Tibial nerve (tissue), 4 donors: ENCODE data around the gene PRELID1. TPM values are rescaled to one million over a fixed set of nuclear protein-coding genes. Genes with fewer than 3 reads are reported as not detected.
A peak's percentile ranks its signal among the peaks of the same experiment; 100 is the strongest.

Experiments used
- DNase-seq, 2 donors: peaks; one replicate each; pipeline ENCODE4 v3.0.0-alpha.2; 2019; ENCODE audit warnings: low spot score in 2 of 2
- H3K27ac ChIP-seq, 4 donors: fragments of 200-600 bp; sonication (generic) in 3 of 4; one replicate each; pipeline ENCODE4 v1.5.1; 2017 to 2019; ENCODE audit warnings: mild to moderate bottlenecking in 1 of 4
- H3K27me3 ChIP-seq, 2 donors: fragments of 200-600 bp; sonication (generic) in 1 of 2; one replicate each; pipeline versions ENCODE4 v1.5.1 to v1.6.0; 2017 to 2019
- H3K36me3 ChIP-seq, 3 donors: fragments of 200-600 bp; sonication (generic); one replicate each; pipeline ENCODE4 v1.5.1; 2018 to 2019
- H3K4me1 ChIP-seq, 4 donors: fragments of 200-600 bp; sonication (generic) in 3 of 4; one replicate each; pipeline ENCODE4 v1.5.1; 2017 to 2019
- H3K4me3 ChIP-seq, 4 donors: fragments of 200-600 bp; sonication (generic) in 3 of 4; one replicate each; pipeline ENCODE4 v1.5.1; 2017 to 2019; ENCODE audit warnings: mild to moderate bottlenecking in 1 of 4, moderate library complexity in 1 of 4
- H3K9me3 ChIP-seq, 4 donors: fragments of 200-600 bp; sonication (generic) in 3 of 4; one replicate each; pipeline ENCODE4 v1.5.1; 2017 to 2019
- EP300 ChIP-seq, 2 donors: sonication (generic); formaldehyde crosslinking; IDR thresholded peaks; one replicate each; pipeline ENCODE4 v1.6.1; 2017; ENCODE audit warnings: antibody characterized with exemption in 2 of 2, mild to moderate bottlenecking in 1 of 2
- POLR2A ChIP-seq, 2 donors: fragments of 450-650 bp; IDR thresholded peaks; one replicate each; pipeline ENCODE4 v1.6.1; 2017; ENCODE audit warnings: antibody characterized with exemption in 2 of 2, mild to moderate bottlenecking in 2 of 2, moderate library complexity in 2 of 2
- WGBS, 2 donors: methylation state at CpG; one replicate each; pipeline ENCODE4 v1.1.5; 2018; 5-methylcytosine and 5-hydroxymethylcytosine counted together
- total RNA-seq, 4 donors: library from RNA; depleted of rRNA; stranded (reverse); fragments of >200 nt; gene quantifications; one replicate each; pipeline ENCODE4 v1.1.0, GENCODE V29; 2016
- TF ChIP-seq, protein P1 (sequence below), 5 experiments: fragments of 200-600 bp in 3 of 5; fragments of 450-650 bp in 2 of 5; sonication (generic) in 3 of 5; IDR thresholded peaks; one replicate each; pipeline ENCODE4 v1.5.1; 2016 to 2019; ENCODE audit warnings: antibody characterized with exemption in 5 of 5, mild to moderate bottlenecking in 3 of 5, moderate library complexity in 2 of 5

The PRELID1 gene
- total RNA-seq, 4 donors from 2014 or later: 52.6 to 87.0 (median 65.2) TPM

DNA sequence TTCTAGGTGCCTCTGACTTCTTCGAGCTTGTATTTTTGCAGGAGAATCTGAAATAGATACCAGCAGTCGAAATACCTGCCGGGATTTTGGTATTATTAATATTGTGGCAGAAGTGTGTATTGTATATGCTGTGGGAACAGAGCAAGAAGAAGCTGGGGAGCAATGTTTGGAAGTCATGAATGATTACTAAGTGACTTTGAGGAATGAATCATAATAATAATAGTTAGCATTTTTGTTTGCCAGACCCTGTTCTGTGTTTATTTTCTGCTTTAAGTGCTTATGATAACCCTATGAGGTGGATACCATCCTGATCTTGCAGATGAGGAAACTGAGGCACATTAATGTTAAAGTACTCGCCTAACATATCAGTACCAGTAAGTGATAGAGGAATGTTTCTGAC lies 32.5 kb upstream of the PRELID1 start:
- no peak overlapping the region for H3K27ac ChIP-seq
- no peaks in the 10 kb centered on the region for H3K27me3 ChIP-seq
- DNase-seq: no peak
- 95 to 96% methylated on average over 4 of the region's 4 CpGs for WGBS, 2 donors
- H3K9me3 ChIP-seq: no peaks in the 10 kb centered on the region
- no peaks in the 10 kb centered on the region for H3K4me1 ChIP-seq
- peaks cover 0 to 86% (median 22%) of the 10 kb centered on the region in 3 donors for H3K36me3 ChIP-seq
- TF ChIP-seq POLR2A (IDR thresholded peaks at IDR 0.05): no peak
- TF ChIP-seq, protein P1, sequence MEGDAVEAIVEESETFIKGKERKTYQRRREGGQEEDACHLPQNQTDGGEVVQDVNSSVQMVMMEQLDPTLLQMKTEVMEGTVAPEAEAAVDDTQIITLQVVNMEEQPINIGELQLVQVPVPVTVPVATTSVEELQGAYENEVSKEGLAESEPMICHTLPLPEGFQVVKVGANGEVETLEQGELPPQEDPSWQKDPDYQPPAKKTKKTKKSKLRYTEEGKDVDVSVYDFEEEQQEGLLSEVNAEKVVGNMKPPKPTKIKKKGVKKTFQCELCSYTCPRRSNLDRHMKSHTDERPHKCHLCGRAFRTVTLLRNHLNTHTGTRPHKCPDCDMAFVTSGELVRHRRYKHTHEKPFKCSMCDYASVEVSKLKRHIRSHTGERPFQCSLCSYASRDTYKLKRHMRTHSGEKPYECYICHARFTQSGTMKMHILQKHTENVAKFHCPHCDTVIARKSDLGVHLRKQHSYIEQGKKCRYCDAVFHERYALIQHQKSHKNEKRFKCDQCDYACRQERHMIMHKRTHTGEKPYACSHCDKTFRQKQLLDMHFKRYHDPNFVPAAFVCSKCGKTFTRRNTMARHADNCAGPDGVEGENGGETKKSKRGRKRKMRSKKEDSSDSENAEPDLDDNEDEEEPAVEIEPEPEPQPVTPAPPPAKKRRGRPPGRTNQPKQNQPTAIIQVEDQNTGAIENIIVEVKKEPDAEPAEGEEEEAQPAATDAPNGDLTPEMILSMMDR (IDR thresholded peaks at IDR 0.05): no peak
- TF ChIP-seq EP300 (IDR thresholded peaks at IDR 0.05): no peak
- H3K4me3 ChIP-seq: no peak overlapping the region

DNA sequence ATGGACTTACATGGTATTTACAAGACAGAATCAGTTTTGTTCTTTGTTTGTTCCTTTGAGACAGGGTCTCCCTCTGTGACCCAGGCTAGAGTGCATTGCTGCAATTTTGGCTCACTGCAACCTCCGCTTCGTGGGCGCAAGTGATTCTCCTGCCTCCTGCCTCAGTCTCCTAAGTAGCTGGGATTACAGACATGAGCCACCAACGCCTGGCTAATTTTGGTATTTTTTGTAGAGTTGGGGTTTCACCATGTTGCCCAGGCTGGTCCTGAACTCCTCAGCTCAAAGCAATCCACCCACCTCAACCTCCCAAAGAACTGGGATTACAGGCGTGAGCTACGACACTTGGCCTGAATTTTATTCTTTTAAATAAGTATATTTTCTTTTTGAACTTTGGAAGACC lies 27.7 kb upstream of the PRELID1 start:
- WGBS, 2 donors: 84 to 92% methylated on average over 6 of the region's 6 CpGs
- Histone ChIP-seq H3K4me1 (no peaks in the 10 kb centered on the region), H3K4me3 (no peak overlapping the region), H3K27me3 (no peaks in the 10 kb centered on the region), H3K36me3 (peaks cover 0 to 78% (median 23%) of the 10 kb centered on the region in 3 donors), H3K27ac (no peak overlapping the region), H3K9me3 (no peaks in the 10 kb centered on the region)
- TF ChIP-seq EP300 (IDR thresholded peaks at IDR 0.05): no peak
- DNase-seq: no peak

DNA sequence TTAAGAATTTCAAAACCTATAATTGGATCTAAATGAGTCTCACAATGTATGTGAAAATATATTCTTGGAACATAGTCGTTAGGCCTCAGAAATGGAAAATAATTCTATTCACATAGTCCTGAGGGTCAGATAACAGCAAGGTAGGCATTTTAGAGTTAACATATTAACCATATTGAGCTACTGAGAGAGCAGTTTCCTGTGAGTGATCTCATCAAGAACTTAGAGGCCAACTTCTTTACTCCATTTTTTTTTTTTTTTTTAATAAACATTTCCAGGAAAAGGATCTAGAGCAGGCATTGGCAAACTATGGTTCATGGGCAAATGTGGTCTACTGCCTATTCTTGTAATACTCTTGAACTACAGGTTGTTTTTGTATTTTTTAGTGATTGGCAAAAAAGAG lies 26.7 kb upstream of the PRELID1 start:
- no peak overlapping the region for H3K4me3 ChIP-seq
- peaks cover 0 to 77% (median 28%) of the 10 kb centered on the region in 3 donors for H3K36me3 ChIP-seq
- H3K4me1 ChIP-seq: no peaks in the 10 kb centered on the region
- no peak for DNase-seq
- TF ChIP-seq POLR2A (IDR thresholded peaks at IDR 0.05) (no peak), EP300 (IDR thresholded peaks at IDR 0.05) (no peak)
- TF ChIP-seq, protein P1 (IDR thresholded peaks at IDR 0.05): no peak
- H3K27ac ChIP-seq: peak overlapping the region in 1 of 4 donors; percentile 2
- H3K9me3 ChIP-seq: no peaks in the 10 kb centered on the region
- no peaks in the 10 kb centered on the region for H3K27me3 ChIP-seq
- 47 to 48% methylated on average over 1 of the region's 1 CpG for WGBS, 2 donors

DNA sequence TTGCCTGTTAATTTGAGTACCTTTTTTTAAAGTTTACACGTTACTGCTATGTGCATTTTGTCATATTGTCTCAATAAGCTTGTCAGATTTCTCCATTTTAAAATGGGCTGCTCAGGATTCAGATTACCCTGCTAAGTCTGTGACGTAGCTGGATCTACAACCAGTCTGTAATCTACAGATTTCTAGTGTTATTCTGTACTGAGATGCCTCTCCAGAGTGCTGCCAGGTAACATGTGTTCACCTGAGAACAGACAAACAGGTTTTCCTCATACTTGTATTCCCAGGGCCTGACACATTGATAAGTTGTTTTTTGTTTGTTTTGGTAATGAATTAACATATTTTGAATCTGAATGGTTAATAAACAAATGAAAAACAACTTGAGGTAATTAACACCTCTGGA lies 15.4 kb upstream of the PRELID1 start:
- Histone ChIP-seq H3K4me3 (no peak overlapping the region), H3K9me3 (no peaks in the 10 kb centered on the region), H3K27ac (no peak overlapping the region), H3K27me3 (no peaks in the 10 kb centered on the region), H3K36me3 (peaks cover 0 to 96% (median 15%) of the 10 kb centered on the region in 3 donors), H3K4me1 (no peaks in the 10 kb centered on the region)
- no peak for TF ChIP-seq POLR2A (IDR thresholded peaks at IDR 0.05)
- TF ChIP-seq, protein P1 (IDR thresholded peaks at IDR 0.05): no peak
- TF ChIP-seq EP300 (IDR thresholded peaks at IDR 0.05): no peak
- 82 to 83% methylated on average over 2 of the region's 2 CpGs for WGBS, 2 donors
- DNase-seq: no peak

DNA sequence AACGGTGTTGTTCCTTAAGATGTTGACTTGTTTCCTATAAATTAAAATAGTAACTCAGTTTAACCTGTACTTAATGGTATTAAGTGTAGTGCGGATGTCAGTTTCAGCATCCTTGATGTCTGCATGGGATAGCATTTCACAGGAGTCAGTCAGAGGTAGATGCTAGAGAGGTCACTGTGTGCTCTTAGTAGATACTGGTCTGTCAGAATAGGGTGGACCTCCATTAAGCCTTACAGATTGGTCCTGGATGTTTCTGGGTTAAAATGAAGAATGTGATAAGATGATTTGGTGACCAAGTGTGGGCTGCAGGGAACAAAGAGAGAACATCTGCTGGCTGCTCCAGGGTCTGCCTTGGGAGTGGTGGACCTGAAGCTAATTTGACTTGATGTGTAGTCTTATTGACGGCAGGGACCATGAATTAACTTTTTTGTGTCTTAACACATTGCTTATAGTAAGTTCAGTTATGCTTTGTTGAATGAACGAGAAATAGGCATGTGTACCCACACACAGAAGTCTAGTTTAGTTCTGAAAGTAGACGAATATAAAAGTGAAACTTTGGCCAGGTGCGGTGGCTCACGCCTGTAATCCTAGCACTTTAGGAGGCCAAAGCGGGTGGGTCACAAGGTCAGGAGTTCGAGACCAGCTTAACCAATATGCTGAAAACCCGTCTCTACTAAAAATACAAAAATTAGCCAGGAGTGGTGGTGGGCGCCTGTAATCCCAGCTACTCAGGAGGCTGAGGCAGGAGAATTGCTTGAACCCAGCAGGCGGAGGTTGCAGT lies 12.6 kb upstream of the PRELID1 start:
- WGBS, 2 donors: 92 to 94% methylated on average over 12 of the region's 12 CpGs
- H3K36me3 ChIP-seq: peaks cover 0 to 96% (median 19%) of the 10 kb centered on the region in 3 donors

More for the DNA sequence above, 12.6 kb upstream of the PRELID1 start:
- DNase-seq: no peak
- Histone ChIP-seq H3K9me3 (no peaks in the 10 kb centered on the region), H3K27ac (no peak overlapping the region), H3K4me3 (no peak overlapping the region), H3K27me3 (no peaks in the 10 kb centered on the region), H3K4me1 (peaks cover 0 to 4% (median under 1%) of the 10 kb centered on the region in 4 donors)
- TF ChIP-seq POLR2A (IDR thresholded peaks at IDR 0.05) (no peak), EP300 (IDR thresholded peaks at IDR 0.05) (no peak)
- TF ChIP-seq, protein P1 (IDR thresholded peaks at IDR 0.05): no peak
